Loucy (cell line): Measurements from ENCODE around the gene NOP16.

Experiments
- H2AFZ ChIP-seq: fragments of 200-600 bp; sonication (generic); 2 replicates; pipeline ENCODE4 v1.6.0; 2016; ENCODE audit warnings: antibody characterized with exemption, mild to moderate bottlenecking, low read length, moderate library complexity
- H3F3A ChIP-seq: fragments of 200-600 bp; 2 replicates; pipeline ENCODE4 v1.6.0; 2016; ENCODE audit warnings: antibody characterized with exemption, low read depth, mild to moderate bottlenecking
- H3K27me3 ChIP-seq: fragments of 200-600 bp; sonication (generic); 2 replicates; pipeline ENCODE4 v1.6.1; 2014; ENCODE audit warnings: low read length, mild to moderate bottlenecking; ENCODE audit not compliant: insufficient read depth, poor library complexity, severe bottlenecking
- H3K36me3 ChIP-seq: fragments of 200-600 bp; sonication (generic); 2 replicates; pipeline ENCODE4 v1.6.1; 2016; ENCODE audit warnings: low read length; ENCODE audit not compliant: insufficient read depth
- H3K4me1 ChIP-seq: fragments of 200-600 bp; sonication (generic); 2 replicates; pipeline ENCODE4 v1.5.1; 2014; ENCODE audit warnings: low read length, mild to moderate bottlenecking; ENCODE audit not compliant: insufficient read depth, poor library complexity, severe bottlenecking
- H3K4me2 ChIP-seq: fragments of 200-600 bp; sonication (generic); 2 replicates; pipeline ENCODE4 v1.6.0; 2014; ENCODE audit warnings: antibody characterized with exemption, low read length, low read depth, mild to moderate bottlenecking; ENCODE audit not compliant: poor library complexity, severe bottlenecking
- H3K4me3 ChIP-seq: fragments of 200-600 bp; sonication (generic); 2 replicates; pipeline ENCODE4 v1.5.1; 2014; ENCODE audit warnings: low read length, mild to moderate bottlenecking, mixed read lengths; ENCODE audit not compliant: poor library complexity, severe bottlenecking
- H3K79me2 ChIP-seq: fragments of 200-600 bp; sonication (generic); 2 replicates; pipeline ENCODE4 v1.6.1; 2014; ENCODE audit warnings: low read length; ENCODE audit not compliant: insufficient read depth
- H3K9ac ChIP-seq: fragments of 200-600 bp; sonication (generic); 2 replicates; pipeline ENCODE4 v1.6.0; 2014; ENCODE audit warnings: mild to moderate bottlenecking, low read depth, low read length, moderate library complexity; ENCODE audit not compliant: poor library complexity, severe bottlenecking
- H3K9me2 ChIP-seq: fragments of 200-600 bp; sonication (generic); replicated peaks from 2 replicates; pipeline ENCODE4 v1.6.1; 2016; ENCODE audit warnings: low read depth, low read length, mixed read lengths
- H3K9me3 ChIP-seq: fragments of 200-600 bp; sonication (generic); 2 replicates; pipeline ENCODE4 v1.6.1; 2014; ENCODE audit warnings: mild to moderate bottlenecking, antibody characterized with exemption, low read length, low read depth; ENCODE audit not compliant: insufficient read depth
- H4K20me1 ChIP-seq: fragments of 200-600 bp; sonication (generic); 2 replicates; pipeline ENCODE4 v1.6.0; 2014; ENCODE audit warnings: antibody characterized with exemption, low read length, mild to moderate bottlenecking; ENCODE audit not compliant: insufficient read depth, poor library complexity, severe bottlenecking
- EZH2phosphoT487 ChIP-seq: fragments of 200-600 bp; IDR thresholded peaks from 2 replicates; pipeline ENCODE4 v1.6.1; 2018; ENCODE audit warnings: antibody characterized with exemption, mild to moderate bottlenecking, moderate library complexity, borderline replicate concordance
- TF ChIP-seq, protein P1 (sequence below): fragments of 200-600 bp; sonication (generic); conservative IDR thresholded peaks from 2 replicates; pipeline ENCODE4 v1.5.1; 2014; ENCODE audit warnings: mild to moderate bottlenecking, antibody characterized with exemption, low read length

The NOP16 gene

DNA sequence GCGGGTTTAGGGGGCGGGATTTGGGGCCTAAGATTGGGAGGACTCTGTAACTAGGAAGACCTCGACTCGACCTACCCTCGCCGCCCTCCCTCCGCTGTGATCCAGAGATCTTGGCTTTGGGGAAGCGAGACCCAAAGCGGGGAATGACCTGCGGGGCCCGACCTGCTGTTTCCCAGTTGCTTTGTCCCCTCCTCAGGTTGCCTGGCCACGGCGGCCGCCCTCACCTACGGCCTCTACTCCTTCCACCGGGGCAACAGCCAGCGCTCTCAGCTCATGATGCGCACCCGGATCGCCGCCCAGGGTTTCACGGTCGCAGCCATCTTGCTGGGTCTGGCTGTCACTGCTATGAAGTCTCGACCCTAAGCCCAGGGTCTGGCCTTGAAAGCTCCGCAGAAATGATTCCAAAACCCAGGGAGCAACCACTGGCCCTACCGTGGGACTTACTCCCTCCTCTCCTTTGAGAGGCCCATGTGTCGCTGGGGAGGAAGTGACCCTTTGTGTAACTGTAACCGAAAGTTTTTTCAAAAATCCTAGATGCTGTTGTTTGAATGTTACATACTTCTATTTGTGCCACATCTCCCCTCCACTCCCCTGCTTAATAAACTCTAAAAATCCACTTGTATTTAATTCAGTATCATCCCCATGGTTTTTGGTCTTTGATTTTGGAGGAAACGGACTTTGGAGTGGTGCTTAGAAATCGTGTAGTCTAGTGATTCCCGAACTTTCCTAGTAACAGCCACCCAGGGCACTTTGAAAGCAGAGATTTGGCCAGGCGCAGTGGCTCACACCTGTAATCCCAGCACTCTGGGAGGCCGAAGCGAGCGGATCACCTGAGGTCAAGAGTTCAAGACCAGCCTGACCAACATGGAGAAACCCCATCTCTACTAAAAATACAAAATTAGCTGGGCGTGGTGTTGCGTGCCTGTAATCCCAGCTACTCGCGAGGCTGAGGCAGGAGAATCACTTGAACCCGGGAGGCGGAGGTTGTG lies 1.0 kb upstream of the NOP16 start:
- Histone ChIP-seq H4K20me1 (no peaks in the 10 kb centered on the region), H3K9ac (peak overlapping the region; percentile 87), H3K27me3 (no peaks in the 10 kb centered on the region), H3K9me3 (no peaks in the 10 kb centered on the region), H3K4me1 (peaks cover 6% of the 10 kb centered on the region), H3K36me3 (peaks cover 4% of the 10 kb centered on the region; the same call in 1 of the 2 replicates), H3K79me2 (peaks cover 37% of the 10 kb centered on the region), H2AFZ (peak overlapping the region; percentile 67; the same call in 1 of the 2 replicates), H3K4me2 (peak overlapping the region; percentile 76), H3F3A (no peaks in the 10 kb centered on the region), H3K4me3 (peak overlapping the region; percentile 96), H3K9me2 (no peaks in the 10 kb centered on the region)
- TF ChIP-seq EZH2phosphoT487 = no peak

DNA sequence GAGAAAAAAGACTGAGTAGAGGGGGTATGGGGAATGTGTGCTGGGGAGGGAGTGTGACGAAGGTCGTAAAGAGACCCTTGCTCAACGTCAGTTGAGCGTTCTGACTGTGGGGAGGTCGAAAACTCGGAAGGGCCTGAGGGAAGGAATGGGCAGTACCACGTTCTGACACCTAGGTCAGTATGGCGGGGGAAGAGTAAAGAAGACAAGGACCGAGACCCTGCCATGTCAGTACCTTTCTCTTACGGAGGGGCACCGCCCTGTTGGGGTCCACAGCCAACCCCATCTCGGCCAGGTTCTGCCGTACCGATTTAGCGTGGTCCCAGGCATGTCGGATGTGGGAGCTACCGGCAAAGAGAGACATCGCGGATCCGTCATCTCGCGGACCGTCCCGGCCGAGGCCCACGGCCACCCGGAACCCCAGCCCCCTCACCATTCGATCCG lies 375 bp downstream of the NOP16 start:
- Histone ChIP-seq H3K4me3 (peak overlapping the region; percentile 96), H2AFZ (peak overlapping the region; percentile 40)

GRCh38 chr5:176387384-176387925 lies 943 bp downstream of the NOP16 start:
- Histone ChIP-seq H2AFZ (no peak overlapping the region), H3K36me3 (peaks cover 4% of the 10 kb centered on the region; the same call in 1 of the 2 replicates)

More for the DNA sequence above, 375 bp downstream of the NOP16 start:
- Histone ChIP-seq H3K9me2 (no peaks in the 10 kb centered on the region), H3K79me2 (peaks cover 37% of the 10 kb centered on the region), H3K9me3 (no peaks in the 10 kb centered on the region), H3K4me1 (peaks cover 6% of the 10 kb centered on the region), H4K20me1 (no peaks in the 10 kb centered on the region), H3K27me3 (no peaks in the 10 kb centered on the region), H3F3A (no peaks in the 10 kb centered on the region), H3K9ac (peak overlapping the region; percentile 87), H3K4me2 (peak overlapping the region; percentile 88), H3K36me3 (peaks cover 4% of the 10 kb centered on the region; the same call in 1 of the 2 replicates)
- TF ChIP-seq, protein P1, sequence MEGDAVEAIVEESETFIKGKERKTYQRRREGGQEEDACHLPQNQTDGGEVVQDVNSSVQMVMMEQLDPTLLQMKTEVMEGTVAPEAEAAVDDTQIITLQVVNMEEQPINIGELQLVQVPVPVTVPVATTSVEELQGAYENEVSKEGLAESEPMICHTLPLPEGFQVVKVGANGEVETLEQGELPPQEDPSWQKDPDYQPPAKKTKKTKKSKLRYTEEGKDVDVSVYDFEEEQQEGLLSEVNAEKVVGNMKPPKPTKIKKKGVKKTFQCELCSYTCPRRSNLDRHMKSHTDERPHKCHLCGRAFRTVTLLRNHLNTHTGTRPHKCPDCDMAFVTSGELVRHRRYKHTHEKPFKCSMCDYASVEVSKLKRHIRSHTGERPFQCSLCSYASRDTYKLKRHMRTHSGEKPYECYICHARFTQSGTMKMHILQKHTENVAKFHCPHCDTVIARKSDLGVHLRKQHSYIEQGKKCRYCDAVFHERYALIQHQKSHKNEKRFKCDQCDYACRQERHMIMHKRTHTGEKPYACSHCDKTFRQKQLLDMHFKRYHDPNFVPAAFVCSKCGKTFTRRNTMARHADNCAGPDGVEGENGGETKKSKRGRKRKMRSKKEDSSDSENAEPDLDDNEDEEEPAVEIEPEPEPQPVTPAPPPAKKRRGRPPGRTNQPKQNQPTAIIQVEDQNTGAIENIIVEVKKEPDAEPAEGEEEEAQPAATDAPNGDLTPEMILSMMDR = no peak
- TF ChIP-seq EZH2phosphoT487 = no peak

More at GRCh38 chr5:176387384-176387925, 943 bp downstream of the NOP16 start:
- Histone ChIP-seq H3K79me2 (peaks cover 37% of the 10 kb centered on the region), H3K4me2 (peak overlapping the region; percentile 88), H3K4me1 (peaks cover 6% of the 10 kb centered on the region), H3K9me2 (no peaks in the 10 kb centered on the region), H3K27me3 (no peaks in the 10 kb centered on the region), H4K20me1 (no peaks in the 10 kb centered on the region), H3K9me3 (no peaks in the 10 kb centered on the region), H3K4me3 (peak overlapping the region; percentile 96), H3F3A (no peaks in the 10 kb centered on the region), H3K9ac (peak overlapping the region; percentile 87)
- TF ChIP-seq EZH2phosphoT487 = no peak
- TF ChIP-seq, protein P1 = no peak
